OCI-M1 (cell line): Measurements from ENCODE around the gene MYRIP.
"Not testable (repeated sequence)": the region's sequence is repeated elsewhere in the genome, so short reads cannot be mapped to it uniquely, and the experiment has no call there.

Experiments
- DNase-seq: peaks from one replicate; lab custom pipeline; 2025; lab: John Stamatoyannopoulos, UW

Gene MYRIP

DNA sequence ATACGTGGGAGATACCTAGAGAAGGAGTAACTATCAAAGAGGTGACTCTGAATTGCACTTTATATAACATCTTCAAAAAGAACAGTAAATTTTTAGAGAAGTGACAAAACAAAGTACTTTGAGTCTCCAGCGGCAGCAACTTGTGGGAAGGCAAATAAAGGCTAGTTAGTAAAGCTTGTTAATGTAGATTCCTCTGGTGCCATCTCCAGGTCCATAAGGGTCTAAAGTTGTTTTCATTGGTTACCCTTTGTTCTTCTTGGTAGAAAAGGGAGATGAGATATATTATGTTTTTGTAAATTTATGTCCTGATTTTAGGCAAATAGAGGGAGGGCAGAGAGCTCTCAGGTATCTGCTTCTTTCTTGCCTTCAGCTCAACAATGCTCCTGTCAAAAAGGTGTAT, 161.6 kb downstream of the MYRIP start:
- no peak for DNase-seq

DNA sequence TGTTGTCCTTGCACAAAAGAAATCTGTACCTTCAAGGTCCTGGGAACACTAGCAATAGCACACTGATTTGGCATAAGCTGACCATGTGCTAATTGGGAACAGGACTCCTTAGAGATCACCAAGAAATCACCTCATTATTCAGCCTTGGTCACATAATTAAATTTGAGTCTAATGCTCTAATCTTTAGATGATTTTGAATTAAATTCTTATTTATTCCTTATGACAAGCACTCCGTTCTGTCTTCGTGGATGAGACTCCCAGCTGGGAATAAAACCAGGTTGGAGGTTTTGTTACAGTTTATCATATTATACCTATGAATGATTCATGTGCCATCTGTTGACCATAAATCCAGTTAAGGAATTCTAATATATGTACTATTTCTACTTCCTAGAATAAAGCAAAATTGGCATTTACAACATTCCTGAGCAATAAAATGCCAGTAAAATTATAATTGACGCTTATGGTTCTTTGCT, 162.2 kb downstream of the MYRIP start:
- DNase-seq, result no peak

DNA sequence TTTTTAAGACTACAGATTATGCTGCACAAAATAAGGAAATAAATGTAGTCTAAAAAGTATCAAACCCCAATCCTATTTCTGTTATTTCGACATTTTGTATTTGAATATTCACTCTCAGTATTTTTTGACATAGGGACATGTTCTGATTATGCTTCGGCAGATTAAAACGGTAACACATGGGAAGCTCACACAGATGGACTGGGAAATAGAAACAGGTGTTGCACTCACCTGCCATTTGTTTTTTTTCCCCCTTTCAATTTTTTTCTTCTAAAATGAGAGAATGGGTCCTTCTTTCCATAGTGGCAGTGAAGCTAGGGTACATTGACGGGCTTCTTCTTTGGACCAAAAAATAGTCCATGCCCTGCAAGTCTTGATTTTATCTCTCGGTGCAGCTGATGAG, 163.1 kb downstream of the MYRIP start:
- no peak for DNase-seq

DNA sequence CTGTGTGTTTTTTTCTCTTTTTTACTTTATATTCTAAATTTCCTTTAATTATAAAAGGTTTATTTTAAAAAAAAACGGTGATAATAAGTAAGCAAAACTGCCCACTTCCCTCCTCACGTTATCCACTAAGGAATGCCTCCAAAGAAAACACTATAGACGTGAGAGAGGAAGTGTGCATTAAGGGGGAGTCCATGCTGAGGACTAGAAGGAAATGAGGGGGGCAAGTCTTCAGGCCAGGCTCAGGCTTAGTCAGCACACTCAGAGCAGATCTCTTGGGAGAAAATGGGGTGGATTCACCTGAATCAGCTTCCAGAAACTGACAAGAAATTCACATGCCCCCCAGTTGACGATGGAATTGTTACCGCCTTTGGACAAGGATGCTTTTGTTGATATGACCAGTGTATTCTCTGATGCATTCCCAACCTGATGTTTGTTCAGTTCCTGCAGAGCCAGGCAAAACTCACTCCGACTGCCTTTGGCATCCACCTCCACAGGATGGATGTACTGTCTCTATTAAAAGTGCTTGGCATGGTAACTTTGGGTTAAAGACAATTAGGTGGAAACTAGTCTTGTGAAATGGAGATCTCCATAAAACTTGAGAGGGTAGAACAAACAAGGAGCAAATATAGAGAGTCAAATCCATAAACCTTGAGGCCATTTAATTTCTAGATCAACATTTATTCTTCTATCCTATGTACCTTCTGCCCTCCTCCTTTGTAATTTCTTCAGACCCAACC, 167.8 kb downstream of the MYRIP start:
- DNase-seq, result no peak

DNA sequence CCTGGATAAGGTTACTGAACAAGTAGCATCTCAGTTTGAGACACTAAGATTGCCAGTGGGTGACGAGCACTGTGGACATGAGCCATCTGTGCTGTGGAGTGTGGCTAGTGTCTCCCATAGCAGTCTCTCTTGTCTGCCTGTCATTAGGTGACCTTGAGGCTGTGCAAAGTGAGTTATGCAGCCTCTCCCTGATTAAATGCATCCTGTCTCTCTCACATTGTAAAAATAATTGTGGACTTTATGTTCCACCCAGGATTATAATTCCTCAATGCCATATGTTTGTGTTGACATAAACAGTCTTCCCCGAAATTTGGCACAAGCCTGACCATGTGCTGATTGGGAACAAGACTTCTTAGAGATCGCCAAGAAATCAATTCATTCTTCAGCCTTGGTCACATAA, 168.9 kb downstream of the MYRIP start:
- no peak for DNase-seq

DNA sequence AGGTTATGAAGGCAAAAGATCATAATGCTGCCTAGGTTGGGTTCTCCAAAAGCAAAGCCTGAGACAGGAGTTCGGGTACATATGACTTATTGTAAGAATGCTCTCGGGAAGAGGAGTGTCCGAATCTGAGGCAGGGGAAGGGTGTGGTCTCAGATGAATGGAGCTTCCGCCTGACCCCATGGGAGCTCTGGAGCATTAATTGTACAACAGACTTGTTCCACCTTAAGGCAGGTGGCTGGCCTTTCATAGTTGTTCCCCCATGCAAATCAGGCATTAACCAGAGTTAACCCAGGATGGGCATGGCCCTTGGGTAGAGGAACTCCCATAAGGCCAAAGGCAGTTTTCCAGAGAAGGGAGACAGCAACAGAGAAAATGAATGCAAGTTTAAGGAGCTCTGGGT, 170.6 kb downstream of the MYRIP start:
- DNase-seq, result no peak

DNA sequence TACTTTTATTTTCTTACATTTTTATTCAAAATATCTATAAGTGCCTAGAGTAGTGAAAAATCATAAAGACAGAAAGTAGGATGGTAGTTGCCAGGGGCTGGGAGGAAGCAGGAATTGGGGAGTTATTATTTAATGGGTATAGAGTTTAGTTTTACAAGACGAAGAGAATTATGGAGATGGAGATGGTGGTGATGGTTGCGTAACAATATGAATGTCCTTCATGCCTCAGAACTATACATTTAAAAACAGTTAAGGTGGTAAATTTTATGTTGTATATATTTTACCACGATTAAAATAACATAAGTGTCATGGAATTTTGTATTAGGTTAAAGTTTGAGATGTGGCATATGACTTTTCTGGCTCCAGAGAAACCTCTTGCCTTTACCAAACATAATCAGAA, 171.4 kb downstream of the MYRIP start:
- no peak for DNase-seq

DNA sequence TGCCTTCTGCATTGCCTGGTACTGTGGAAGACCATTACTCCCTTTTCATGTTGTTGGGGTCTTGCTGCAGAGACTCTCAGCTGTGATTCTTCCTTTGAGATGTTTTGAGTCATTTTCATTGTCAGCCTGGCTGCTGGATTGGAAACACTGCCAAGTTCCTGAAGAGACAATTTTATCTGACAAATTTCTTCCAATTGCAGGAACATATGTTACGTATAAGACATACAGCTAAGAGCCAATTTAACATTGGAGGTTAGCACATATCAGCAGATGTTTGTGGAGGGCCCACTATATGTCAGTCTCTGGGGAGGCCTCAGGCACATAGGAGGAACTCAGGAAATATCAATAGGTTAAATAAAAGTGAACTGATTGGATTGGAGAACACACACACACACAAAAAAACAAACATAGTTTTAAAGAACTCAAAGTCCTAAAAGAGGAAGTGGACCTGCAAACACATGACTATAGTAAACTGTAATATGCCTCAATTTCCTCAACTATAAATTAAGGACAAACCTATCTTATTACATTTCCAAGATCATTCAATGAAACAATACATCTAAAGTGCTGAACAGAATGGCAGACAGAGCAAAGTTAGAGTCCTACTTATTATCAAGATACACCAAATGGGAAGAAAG, 172.3 kb downstream of the MYRIP start:
- DNase-seq, result peak; percentile 7

DNA sequence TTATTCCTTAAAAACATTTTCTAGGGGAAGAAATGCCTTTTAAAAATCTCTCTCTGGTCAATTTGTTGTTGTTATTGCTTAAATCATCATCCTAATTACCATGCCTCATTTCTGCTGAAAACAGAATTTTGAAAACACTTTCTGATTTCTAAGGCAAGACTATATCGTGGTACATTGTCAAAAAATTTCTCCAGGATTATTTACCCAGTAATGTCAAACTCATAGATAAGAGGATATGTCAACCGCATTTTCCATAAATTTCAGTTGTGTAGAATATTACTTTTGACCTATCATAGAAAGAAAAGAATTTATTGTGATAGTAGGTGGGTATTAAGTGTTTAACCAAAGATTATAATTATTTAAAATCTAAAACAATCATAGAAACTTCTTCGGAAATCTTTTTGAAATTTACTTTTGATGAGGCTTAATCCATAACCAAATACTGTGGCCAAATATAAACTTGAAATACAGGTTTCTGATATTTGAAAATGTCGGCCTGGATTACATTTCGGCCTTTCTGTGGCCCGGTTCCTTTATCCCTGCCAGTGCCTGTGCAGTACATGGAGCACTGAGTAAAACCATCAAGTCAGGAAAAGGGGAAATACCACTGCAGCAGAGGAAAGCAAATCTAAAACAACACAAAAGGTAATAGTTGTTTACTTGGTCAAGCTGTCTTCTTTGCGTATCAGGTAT, 173.4 kb downstream of the MYRIP start:
- DNase-seq, result no peak

DNA sequence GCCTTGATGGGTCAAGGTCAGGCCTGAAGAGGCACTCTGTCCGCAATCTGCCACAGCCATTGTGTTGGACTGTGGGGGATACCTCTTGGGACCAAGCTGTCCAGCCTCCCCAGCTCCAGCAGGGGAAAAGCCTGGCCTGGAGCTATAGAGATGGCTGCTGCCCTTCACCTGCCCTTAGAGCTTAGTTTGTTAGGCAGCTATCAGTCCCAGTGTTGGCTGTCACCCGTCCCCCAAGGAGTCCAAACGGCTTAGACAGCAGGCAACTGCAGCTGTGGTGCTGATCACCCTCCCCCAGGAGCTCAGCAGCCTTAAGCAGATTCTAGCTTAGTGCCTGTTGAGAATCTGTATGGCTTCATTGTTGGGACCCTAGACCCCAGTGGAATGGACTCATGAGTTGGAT, 180.3 kb downstream of the MYRIP start:
- no peak for DNase-seq

DNA sequence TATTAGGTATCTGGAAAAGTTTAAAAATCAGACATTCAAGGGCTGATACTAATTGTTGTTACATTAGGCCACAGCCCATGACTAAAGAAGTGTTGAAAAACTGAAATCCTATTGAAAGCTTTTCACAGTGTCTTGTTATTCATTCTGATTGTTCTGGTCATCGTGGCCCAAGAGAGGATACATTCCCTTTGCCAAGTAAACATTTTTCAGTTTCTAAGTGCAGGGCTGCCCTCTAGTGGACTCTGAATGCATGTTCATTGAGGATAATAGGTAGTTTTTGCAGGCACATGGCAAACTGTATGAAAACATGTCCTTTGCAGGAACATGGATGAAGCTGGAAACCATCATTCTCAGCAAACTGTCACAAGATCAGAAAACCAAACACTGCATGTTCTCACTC, 181.1 kb downstream of the MYRIP start:
- peak; percentile 77 for DNase-seq

DNA sequence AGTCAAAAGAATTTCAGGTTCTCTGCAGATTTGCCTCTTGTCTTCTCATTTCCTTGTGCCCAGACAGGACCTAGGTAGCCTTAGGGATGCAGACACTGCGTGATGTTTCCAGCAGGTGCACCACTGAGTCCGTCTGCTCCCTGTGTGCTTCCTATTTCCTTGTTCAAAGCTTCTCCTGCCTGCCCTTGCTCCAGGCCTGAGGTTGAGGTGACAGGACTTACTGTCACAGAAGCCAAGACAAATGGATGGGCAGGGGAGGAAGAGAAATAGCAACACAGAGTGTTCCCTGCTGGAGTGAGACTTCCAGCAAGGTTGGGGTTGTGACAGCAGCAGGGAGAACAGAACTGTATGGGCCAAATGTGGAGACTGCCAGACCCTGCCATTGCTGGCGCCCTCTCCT, 199.4 kb downstream of the MYRIP start:
- DNase-seq, result no peak

DNA sequence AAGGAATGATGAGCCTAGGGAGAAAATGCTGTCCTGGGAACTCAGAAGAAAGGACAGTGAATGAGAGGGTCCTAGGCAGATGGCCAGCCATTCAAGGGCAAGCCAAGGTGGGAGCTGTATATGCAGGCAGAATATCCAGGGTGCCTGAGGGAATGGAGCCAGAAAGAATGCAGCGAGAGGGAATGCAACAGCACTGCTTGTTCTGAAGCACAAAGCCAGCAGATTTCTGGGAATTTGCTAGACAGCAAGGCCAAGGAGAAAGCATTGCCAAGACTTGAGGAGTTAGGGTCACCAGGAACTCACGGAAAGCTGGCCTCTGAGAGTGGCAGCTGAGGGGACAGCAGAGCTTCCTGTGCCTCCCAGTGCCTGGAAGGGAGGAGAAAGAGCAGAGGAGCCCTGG, 200.6 kb downstream of the MYRIP start:
- DNase-seq, result no peak

DNA sequence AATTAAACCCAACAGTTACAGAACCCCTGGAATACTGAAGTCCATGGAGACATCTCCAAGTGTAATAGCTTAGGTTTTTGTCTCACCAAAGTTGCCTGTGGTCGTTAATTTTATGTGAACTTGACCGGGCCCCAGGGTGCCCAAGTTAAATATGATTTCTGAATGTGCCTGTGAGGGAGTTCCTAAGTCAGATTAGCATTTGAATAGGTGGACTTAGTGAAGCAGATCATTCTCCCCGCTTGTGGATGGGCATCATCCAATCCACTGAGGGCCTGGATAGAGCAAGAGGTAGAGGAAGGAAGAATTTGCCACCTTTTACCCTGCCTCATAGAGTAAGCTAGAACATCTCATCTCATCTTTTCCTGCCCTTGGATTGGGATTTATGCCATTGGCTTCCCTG, 203.0 kb downstream of the MYRIP start:
- DNase-seq, result no peak

DNA sequence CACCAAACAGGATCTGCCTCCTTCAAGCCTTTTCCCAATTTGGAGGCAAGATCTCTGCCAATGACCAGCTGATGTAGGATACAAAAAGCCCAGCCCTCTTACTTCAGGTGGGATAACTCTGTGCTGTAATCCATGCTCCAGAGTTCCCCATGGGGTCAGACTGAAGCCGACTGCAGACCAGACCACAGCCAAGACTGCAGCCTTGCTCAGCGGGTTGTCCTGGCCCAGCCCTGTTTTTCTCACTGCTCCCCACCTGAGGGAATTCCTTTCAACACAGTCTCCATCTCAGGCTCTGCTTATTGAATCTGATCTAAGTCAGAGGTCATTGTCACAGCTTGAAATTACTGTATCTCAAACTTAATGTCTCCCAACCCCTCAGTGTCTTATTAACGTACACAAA, 207.0 kb downstream of the MYRIP start:
- DNase-seq, result no peak

DNA sequence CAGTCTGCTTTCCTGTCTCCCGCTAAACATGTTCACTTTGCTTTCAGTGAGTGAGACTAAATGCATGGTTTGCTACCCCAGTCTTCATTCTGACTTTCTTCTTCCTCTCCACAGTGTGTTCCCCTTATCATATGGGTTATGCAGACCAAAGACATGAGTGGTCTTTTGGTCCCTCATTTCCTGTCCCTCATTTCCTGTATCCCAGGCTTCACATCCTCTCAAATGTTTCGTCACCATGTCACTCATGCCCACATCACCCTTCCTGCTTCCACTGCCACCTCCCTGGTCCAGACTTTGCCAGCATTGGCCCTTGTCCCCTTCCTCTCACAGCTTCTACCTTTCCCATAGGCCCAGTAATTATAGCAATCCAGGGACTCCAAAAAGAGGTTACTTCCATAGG, 209.0 kb downstream of the MYRIP start:
- no peak for DNase-seq

DNA sequence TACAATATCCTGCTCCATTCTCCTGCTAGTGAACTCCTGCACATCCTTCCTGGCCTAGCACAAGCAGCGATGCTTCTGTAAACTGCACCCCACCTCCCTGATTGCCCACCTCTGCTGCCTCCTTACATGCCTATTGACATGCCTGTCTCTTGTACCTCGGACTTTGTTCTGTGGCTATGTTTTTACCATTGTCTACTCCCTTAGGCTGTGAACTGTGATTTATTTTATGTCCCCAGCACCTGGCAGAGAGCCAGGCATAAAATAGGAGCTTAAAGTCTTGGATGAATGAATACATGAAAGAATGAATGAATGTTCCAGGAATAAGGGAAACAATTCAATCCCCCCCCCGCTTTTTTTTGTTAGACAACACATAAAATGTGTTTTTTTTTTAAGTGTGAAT, 210.0 kb downstream of the MYRIP start:
- no peak for DNase-seq

DNA sequence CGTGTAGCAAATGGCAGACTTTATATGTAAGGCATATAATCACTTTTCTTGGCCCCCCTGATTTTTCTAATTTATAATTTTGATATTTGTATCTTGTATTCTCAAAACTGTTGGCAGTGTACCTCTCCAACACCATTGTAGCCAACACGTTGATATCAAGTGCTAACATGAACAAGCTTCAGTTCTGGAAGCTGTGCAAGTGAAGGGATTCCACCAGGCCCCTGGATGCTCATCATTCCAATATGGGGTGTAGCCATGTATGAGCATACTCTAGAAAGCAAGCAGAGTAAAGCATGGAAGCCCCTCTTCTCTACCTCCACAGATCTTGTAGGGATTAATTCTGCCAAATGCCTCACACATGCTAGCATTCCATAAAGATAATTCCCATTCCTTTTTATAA, 211.3 kb downstream of the MYRIP start:
- no peak for DNase-seq

DNA sequence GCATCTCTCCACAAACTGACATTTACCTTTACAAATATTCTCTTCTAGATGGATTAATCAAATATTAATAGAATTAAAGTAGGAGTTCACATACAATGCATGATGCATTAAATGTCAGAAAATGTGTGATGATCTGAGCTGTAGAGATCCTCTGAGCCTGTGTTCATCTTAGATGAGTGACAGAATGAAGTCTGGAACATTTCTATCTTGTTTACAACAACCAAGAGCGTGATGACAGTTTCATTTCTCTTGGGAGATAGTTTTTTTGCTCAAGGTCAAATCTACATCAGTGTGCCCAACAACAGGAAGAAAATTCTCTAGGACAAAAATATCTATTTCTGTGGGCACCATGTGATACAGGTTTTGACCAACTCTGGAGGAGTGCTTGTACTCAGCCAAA, 211.9 kb downstream of the MYRIP start:
- DNase-seq, result no peak

DNA sequence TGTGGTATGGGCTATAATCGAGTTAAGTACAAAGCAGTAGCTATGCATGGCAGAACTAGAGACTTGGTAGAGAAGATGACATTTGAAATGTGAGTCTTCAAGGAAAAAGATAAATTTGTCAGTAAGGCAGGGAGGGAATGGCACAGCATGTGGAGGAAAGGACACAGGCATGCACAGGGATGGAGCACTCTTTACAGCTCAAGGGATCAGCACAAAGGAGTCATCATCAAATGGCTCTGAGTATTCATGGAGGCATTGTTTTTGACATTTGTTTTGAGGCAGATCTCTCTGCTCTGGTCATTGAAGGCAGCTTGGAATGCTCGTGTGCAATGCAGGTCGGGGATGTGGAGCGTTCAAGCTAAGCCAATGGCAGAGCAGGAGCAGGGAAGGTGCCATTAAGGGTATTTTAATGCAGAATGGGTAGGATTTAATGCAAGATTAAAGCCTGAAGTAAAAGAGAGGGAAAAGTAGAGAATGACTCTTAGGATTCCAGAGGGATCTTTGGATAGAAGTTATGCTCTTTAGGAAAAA, 213.0 kb downstream of the MYRIP start:
- no peak for DNase-seq

DNA sequence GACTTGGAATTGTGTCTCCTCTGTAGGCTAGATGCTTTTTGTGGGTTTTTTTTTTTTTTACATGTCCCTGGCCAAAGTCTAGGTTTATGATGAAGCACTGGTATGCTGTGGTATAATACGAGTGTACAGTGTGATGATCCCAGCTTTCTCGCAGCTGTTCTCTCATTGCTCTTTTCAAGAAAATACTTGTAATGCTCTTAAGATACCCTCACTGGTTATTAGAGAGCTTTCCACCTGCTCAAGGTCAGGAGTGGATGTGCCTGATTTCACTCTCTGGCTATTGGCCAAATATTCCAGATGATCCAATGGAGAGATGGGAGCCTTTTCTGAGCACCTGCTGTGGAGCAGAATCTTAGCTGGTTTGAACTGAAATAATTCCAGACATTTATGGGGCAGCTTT, 215.1 kb downstream of the MYRIP start:
- DNase-seq, result no peak

DNA sequence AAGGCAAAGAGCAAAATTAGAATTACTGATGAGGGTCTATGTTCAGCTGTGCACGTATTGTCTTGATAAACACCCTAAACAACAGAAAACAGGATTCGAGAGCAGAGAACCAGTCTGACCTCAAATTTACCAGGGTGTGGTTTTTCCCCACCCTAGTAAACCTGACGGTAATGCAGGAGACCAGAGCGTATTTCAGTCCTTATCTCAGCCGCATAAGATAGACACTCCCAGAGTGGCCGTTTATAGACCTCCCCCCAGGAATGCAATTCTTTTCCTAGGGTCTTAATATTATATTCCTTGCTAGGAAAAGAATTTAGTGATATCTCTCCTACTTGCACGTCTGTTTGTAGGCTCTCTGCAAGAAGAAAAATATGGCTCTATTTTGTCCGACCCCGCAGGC, 216.5 kb downstream of the MYRIP start:
- not testable (repeated sequence) for DNase-seq

DNA sequence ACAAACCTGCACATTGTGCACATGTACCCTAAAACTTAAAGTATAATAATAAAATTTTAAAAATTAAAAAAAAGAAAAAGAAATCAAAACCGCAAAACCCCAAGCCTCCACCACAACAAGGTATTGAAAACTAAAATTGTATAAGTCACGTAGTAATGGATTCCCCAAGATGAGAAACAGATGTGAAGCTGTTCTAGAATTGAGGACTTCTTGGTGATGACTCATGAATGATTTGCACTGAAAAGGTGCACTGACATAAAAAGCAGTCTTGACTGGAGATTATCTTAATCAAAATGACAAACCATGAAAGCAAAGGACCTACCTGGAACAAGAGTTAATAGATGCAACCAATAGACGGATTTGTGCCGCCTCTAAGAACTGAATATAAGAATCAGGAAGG, 225.8 kb downstream of the MYRIP start:
- DNase-seq, result no peak
